H1 (cell line): Measurements from ENCODE around the gene FCMR. TPM values are rescaled to one million over a fixed set of nuclear protein-coding genes. Genes with fewer than 3 reads are reported as not detected.

Source experiments
- CEBPB ChIP-seq: IDR thresholded peaks from 2 replicates; pipeline ENCODE4 v1.6.1; 2012; ENCODE audit warnings: low read depth, low read length
- E2F6 ChIP-seq: IDR thresholded peaks from 2 replicates; pipeline ENCODE4 v1.6.1; 2012; ENCODE audit warnings: inconsistent platforms
- EP300 ChIP-seq, 2 experiments: IDR thresholded peaks; 1 replicate in 1 of 2; 2 replicates in 1 of 2; pipeline ENCODE4 v1.6.1; 2011 to 2012; ENCODE audit warnings: low read depth in 2 of 2, low read length in 2 of 2, mild to moderate bottlenecking in 2 of 2, borderline replicate concordance in 1 of 2, inconsistent platforms in 1 of 2, moderate library complexity in 1 of 2
- SP2 ChIP-seq: IDR thresholded peaks from 2 replicates; pipeline ENCODE4 v1.6.1; 2012; ENCODE audit warnings: mild to moderate bottlenecking, low read length, inconsistent platforms
- TEAD4 ChIP-seq: IDR thresholded peaks from 2 replicates; pipeline ENCODE4 v1.6.1; 2012; ENCODE audit warnings: low read depth, low read length, inconsistent platforms, mixed read lengths
- polyA plus RNA-seq, 7 experiments: library from polyadenylated mRNA; depleted of rRNA in 3 of 7; stranded (reverse) in 5 of 7; unstranded in 2 of 7; fragments of >200 nt in 5 of 7; fragments of 200-250 nt in 2 of 7; gene quantifications; 1 replicate in 5 of 7; 2 replicates in 1 of 7; 4 replicates in 1 of 7; pipeline versions ENCODE4 v1.2.1 to v1.2.3, GENCODE V29; 2011 to 2013; ENCODE audit warnings: missing spikeins in 2 of 7, mixed read lengths in 2 of 7
- total RNA-seq: library from RNA; stranded (reverse); fragmentation: NEBNext Ultra II Directional; extraction: Animal tissue kit (Norgen Biotek cat#: 25700); gene quantifications from 2 replicates; pipeline ENCODE4 v1.2.1, GENCODE V29; 2021

The FCMR gene
- total and polyA plus RNA-seq, 2 of the 8 experiments (the other 6 are each of a cell fraction or from before 2014, with no cell fraction given): 0.53 TPM; not detected in 1

GRCh38 chr1:206965781-206966180 is 44.0 kb upstream of the FCMR start (continued):
- TF ChIP-seq SP2 (no peak), CEBPB (no peak), E2F6 (no peak), EP300 (IDR thresholded peaks at IDR 0.05; ENCODE audit: borderline replicate concordance in 1 of 2, low read depth in 2 of 2, low read length in 2 of 2) (no peak), TEAD4 (no peak)
- TF ChIP-seq, all 59 proteins: peak for 0
